ENCODE results near the gene PHACTR1. TPM values are rescaled to one million over a fixed set of nuclear protein-coding genes. Genes with fewer than 3 reads are reported as not detected.

PHACTR1 gene
- total and polyA plus RNA-seq, 9 of the 15 experiments (the other 6 are each of a cell fraction or from before 2014, with no cell fraction given) = 11.5 to 32.6 (median 22.0) TPM

GRCh38 chr6:12760911-12761310 lies 44.3 kb downstream of the PHACTR1 start (continued):
- TF ChIP-seq FOXJ3 (CRISPR knock-in tag; IDR thresholded peaks at IDR 0.05) = no peak
- TF ChIP-seq ELK3 (CRISPR knock-in tag; IDR thresholded peaks at IDR 0.05) = no peak
- no peak for TF ChIP-seq EGR1 (conservative IDR thresholded peaks at IDR 0.05)
- no peak for TF ChIP-seq ZNF668 (CRISPR knock-in tag; IDR thresholded peaks at IDR 0.05)

GRCh38 chr6:12761376-12762115 lies 45.0 kb downstream of the PHACTR1 start:
- Histone ChIP-seq H3K4me1 (replicated peaks in 1 of 2; ENCODE audit: control insufficient read depth in 2 of 2, insufficient read depth in 2 of 2, low read length in 2 of 2) (no peaks in the 10 kb centered on the region), H2AFZ (ENCODE audit: low read depth, low read length) (no peak overlapping the region), H4K20me1 (replicated peaks; ENCODE audit: control insufficient read depth, insufficient read depth, low read length) (no peaks in the 10 kb centered on the region), H3K9me3 (replicated peaks; ENCODE audit: control insufficient read depth, insufficient read depth, low read depth, low read length) (no peaks in the 10 kb centered on the region), H3K4me3 (no peak overlapping the region), H3K9me1 (ENCODE audit: control insufficient read depth, insufficient read depth, low read length) (no peaks in the 10 kb centered on the region), H3K36me3 (ENCODE audit: control insufficient read depth, insufficient read depth, low read length) (no peaks in the 10 kb centered on the region), H3K79me2 (ENCODE audit: control insufficient read depth, insufficient read depth, low read length) (no peaks in the 10 kb centered on the region), H3K4me2 (ENCODE audit: insufficient read depth, low read length) (no peak overlapping the region), H3K27ac (ENCODE audit: extremely low read depth, low read depth, low read length) (no peak overlapping the region), H3K9ac (ENCODE audit: insufficient read depth in 1 of 2, low read depth in 2 of 2, low read length in 2 of 2) (no peak overlapping the region), H3K27me3 (ENCODE audit: control insufficient read depth in 2 of 2, insufficient read depth in 2 of 2, low read length in 2 of 2) (no peaks in the 10 kb centered on the region)
- CTCF ChIA-PET (ENCODE audit: low intra/inter-chr PET ratio) = no interaction called here
- FAIRE-seq (no peak), ATAC-seq (no peak), DNase-seq (ENCODE audit: extremely low read depth in 1 of 4, low spot score in 3 of 4) (no peak)
- in situ Hi-C loops (cut with MboI) (no loop called here), intact Hi-C loops (cut with micrococcal nuclease) (no loop called here)
- BruUV-seq (replicated peaks) = no TSS peak
- WGBS (ENCODE audit: insufficient coverage, low coverage, missing lambda C conversion rate) = 0% methylated on average over 9 of the region's 9 CpGs
- POLR2A ChIA-PET = no interaction called here
- no peak for TF ChIP-seq CEBPB (tag; IDR thresholded peaks at IDR 0.05)
- no peak for TF ChIP-seq MGA (IDR thresholded peaks at IDR 0.05)
- no peak for TF ChIP-seq STAT5A (IDR thresholded peaks at IDR 0.05; ENCODE audit: borderline replicate concordance, low read length)
- no peak for TF ChIP-seq ZNF133 (CRISPR knock-in tag; IDR thresholded peaks at IDR 0.05)
- no peak for TF ChIP-seq NFXL1 (CRISPR knock-in tag; IDR thresholded peaks at IDR 0.05)
